Measurements from ENCODE around the gene ASIC3. TPM values are rescaled to one million over a fixed set of nuclear protein-coding genes. Genes with fewer than 3 reads are reported as not detected.
A peak's percentile ranks its signal among the peaks of the same experiment; 100 is the strongest.

ASIC3 gene
- polyA plus RNA-seq, 3 donors: 2.0 TPM; not detected in 2

- Mint-ChIP-seq H3K27me3 (ENCODE audit: low read depth in 3 of 3) (peaks cover 57 to 86% (median 63%) of the 10 kb centered on the region in 3 donors), H3K4me3 (peak overlapping the region; percentile 56 to 88), H3K4me1 (peaks cover 35% of the 10 kb centered on the region), H3K27ac (peak overlapping the region in 2 of 7 donors; percentile 58 to 70), H3K36me3 (peaks cover 3 to 4% of the 10 kb centered on the region in 2 donors), H3K9me3 (peaks cover 0 to 16% (median 3%) of the 10 kb centered on the region in 7 donors)
- Histone ChIP-seq H3K27me3 (ENCODE audit: control insufficient read depth in 2 of 2, insufficient read depth in 2 of 2, low read length in 2 of 2) (peaks cover 23 to 50% of the 10 kb centered on the region in 2 donors), H3K36me3 (replicated peaks in 1 of 2; ENCODE audit: control insufficient read depth in 1 of 2, insufficient read depth in 2 of 2, low read length in 2 of 2) (no peaks in the 10 kb centered on the region), H3K27ac (ENCODE audit: low read depth in 1 of 2, low read length in 2 of 2) (no peak overlapping the region), H3K4me1 (ENCODE audit: control insufficient read depth in 1 of 2, insufficient read depth in 2 of 2, low read length in 2 of 2) (peaks cover 25 to 38% of the 10 kb centered on the region in 2 donors), H3K4me2 (replicated peaks; ENCODE audit: extremely low read depth, low read length, poor library complexity, severe bottlenecking) (peak overlapping the region; percentile 51), H3K9me3 (replicated peaks in 1 of 2; ENCODE audit: control insufficient read depth in 1 of 2, insufficient read depth in 1 of 2, low read length in 2 of 2) (peaks cover 0 to 6% of the 10 kb centered on the region in 2 donors), H4K20me1 (ENCODE audit: insufficient read depth, low read length) (no peaks in the 10 kb centered on the region), H3K4me3 (replicated peaks in 1 of 3; ENCODE audit: low read depth in 2 of 3, low read length in 3 of 3) (peak overlapping the region in 1 of 3 experiments; percentile 51), H3K9ac (ENCODE audit: insufficient read depth, low read length, poor library complexity, severe bottlenecking) (no peak overlapping the region), H2AFZ (ENCODE audit: insufficient read depth, low read depth, low read length, poor library complexity, severe bottlenecking) (peak overlapping the region; percentile 35), H3K79me2 (ENCODE audit: insufficient read depth, low read length) (no peaks in the 10 kb centered on the region)
- DNase-seq: no peak
- intact Hi-C loops (cut with micrococcal nuclease): loop anchor here in 1 of 2 donors (5.0 kb wide), 1 partner anchor 94 kb away; no protein-coding TSS in a partner anchor
- WGBS (ENCODE audit: insufficient coverage): 2% methylated on average over 77 of the region's 82 CpGs
- peak; percentile 43 for TF ChIP-seq CTCF (IDR thresholded peaks at IDR 0.05)
These were observed 29.8 kb upstream of the ASIC3 start for GRCh38 chr7:151018421-151019129.

- no peak for TF ChIP-seq CTCF (IDR thresholded peaks at IDR 0.05)
- Histone ChIP-seq H3K27me3 (ENCODE audit: control insufficient read depth in 2 of 2, insufficient read depth in 2 of 2, low read length in 2 of 2) (peaks cover 23 to 47% of the 10 kb centered on the region in 2 donors), H3K36me3 (replicated peaks in 1 of 2; ENCODE audit: control insufficient read depth in 1 of 2, insufficient read depth in 2 of 2, low read length in 2 of 2) (no peaks in the 10 kb centered on the region), H3K4me3 (replicated peaks in 1 of 3; ENCODE audit: low read depth in 2 of 3, low read length in 3 of 3) (no peak overlapping the region), H3K4me1 (ENCODE audit: control insufficient read depth in 1 of 2, insufficient read depth in 2 of 2, low read length in 2 of 2) (peaks cover 20 to 32% of the 10 kb centered on the region in 2 donors), H2AFZ (ENCODE audit: insufficient read depth, low read depth, low read length, poor library complexity, severe bottlenecking) (peak overlapping the region; percentile 35), H4K20me1 (ENCODE audit: insufficient read depth, low read length) (no peaks in the 10 kb centered on the region), H3K27ac (ENCODE audit: low read depth in 1 of 2, low read length in 2 of 2) (no peak overlapping the region), H3K4me2 (replicated peaks; ENCODE audit: extremely low read depth, low read length, poor library complexity, severe bottlenecking) (no peak overlapping the region), H3K9ac (ENCODE audit: insufficient read depth, low read length, poor library complexity, severe bottlenecking) (no peak overlapping the region), H3K79me2 (ENCODE audit: insufficient read depth, low read length) (no peaks in the 10 kb centered on the region), H3K9me3 (replicated peaks in 1 of 2; ENCODE audit: control insufficient read depth in 1 of 2, insufficient read depth in 1 of 2, low read length in 2 of 2) (peaks cover 0 to 6% of the 10 kb centered on the region in 2 donors)
- Mint-ChIP-seq H3K27ac (no peak overlapping the region), H3K27me3 (ENCODE audit: low read depth in 3 of 3) (peaks cover 55 to 84% (median 58%) of the 10 kb centered on the region in 3 donors), H3K4me1 (peaks cover 30% of the 10 kb centered on the region), H3K4me3 (peak overlapping the region in 1 of 2 donors; percentile 74), H3K36me3 (peaks cover 3 to 4% of the 10 kb centered on the region in 2 donors), H3K9me3 (peaks cover 0 to 16% (median 3%) of the 10 kb centered on the region in 7 donors)
- 10% methylated on average over 19 of the region's 20 CpGs for WGBS (ENCODE audit: insufficient coverage)
- DNase-seq: no peak
- intact Hi-C loops (cut with micrococcal nuclease): loop anchor here in 1 of 2 donors (5.0 kb wide), 1 partner anchor 93 kb away; no protein-coding TSS in a partner anchor
These were observed 29.2 kb upstream of the ASIC3 start for GRCh38 chr7:151019130-151019447.
